ENCODE data around the gene MTA2.
A peak's percentile ranks its signal among the peaks of the same experiment; 100 is the strongest.

Gene MTA2

DNA sequence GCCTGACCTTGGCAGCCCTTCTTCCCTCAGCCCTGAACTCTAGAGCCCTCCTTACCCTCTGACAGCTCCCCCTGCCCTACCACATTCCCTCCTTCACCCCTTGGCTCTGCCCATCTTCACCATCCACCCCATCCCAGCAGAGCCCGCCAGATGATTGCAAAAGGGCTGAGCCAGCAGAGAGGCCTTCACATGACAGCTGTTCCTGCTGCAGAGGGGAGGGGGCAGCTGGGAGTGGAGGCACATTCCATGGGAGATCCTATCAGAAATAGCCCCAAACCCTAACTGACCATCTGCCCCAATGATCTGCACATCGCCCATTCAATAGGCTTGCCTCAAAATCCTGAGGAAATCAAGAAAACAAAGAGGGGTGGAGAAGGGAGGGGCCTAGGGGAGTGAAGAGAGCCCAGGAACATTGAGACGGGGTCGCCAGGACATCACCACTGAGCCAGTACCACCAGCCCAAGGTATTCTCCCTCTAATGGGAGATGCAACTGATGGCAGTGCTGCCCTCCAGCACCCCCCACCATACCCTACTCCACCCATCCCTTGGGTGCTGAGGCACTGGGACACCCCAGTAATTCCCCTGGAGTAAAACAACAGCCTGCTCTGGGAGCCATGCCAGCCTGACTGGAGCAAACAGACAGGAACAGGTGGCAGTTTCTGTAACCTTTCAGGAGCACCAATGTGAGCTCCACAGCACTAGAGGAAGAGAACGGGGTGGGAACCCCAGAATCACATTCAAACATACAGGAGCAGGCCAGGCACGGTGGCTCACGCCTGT, 47.1 kb downstream of the MTA2 start:
- Histone ChIP-seq H3K9ac (ENCODE audit: low read depth, low read length, poor library complexity) (peak overlapping the region; percentile 5), H3K4me3 (ENCODE audit: low read length in 2 of 2) (no peak overlapping the region), H2BK120ac (ENCODE audit: low read depth, low read length) (no peak overlapping the region), H3K27me3 (ENCODE audit: control insufficient read depth in 3 of 3, insufficient read depth in 3 of 3, low read depth in 1 of 3, low read length in 3 of 3) (no peaks in the 10 kb centered on the region), H2AK5ac (ENCODE audit: low read depth, low read length) (peak overlapping the region; percentile 72), H3K14ac (ENCODE audit: low read length) (peak overlapping the region; percentile 10), H3K4ac (ENCODE audit: low read length) (no peak overlapping the region), H3K27ac (replicated peaks; ENCODE audit: low read length) (peak overlapping the region; percentile 88), H2BK5ac (ENCODE audit: low read length) (peak overlapping the region; percentile 31), H3K9me3 (replicated peaks in 1 of 2; ENCODE audit: control insufficient read depth in 2 of 2, insufficient read depth in 1 of 2, low read depth in 1 of 2, low read length in 2 of 2) (no peaks in the 10 kb centered on the region), H2AFZ (ENCODE audit: low read length) (no peak overlapping the region), H3K4me2 (ENCODE audit: insufficient read depth, low read length, poor library complexity, severe bottlenecking) (no peak overlapping the region), H3K23ac (ENCODE audit: low read depth, low read length, poor library complexity) (no peak overlapping the region), H3K36me3 (replicated peaks in 1 of 2; ENCODE audit: control insufficient read depth in 2 of 2, insufficient read depth in 2 of 2, low read length in 2 of 2) (peaks cover 17 to 35% of the 10 kb centered on the region in 2 donors), H4K91ac (ENCODE audit: low read depth, low read length, poor library complexity) (no peak overlapping the region), H2BK12ac (ENCODE audit: low read length) (no peak overlapping the region), H2BK15ac (ENCODE audit: low read length) (peak overlapping the region; percentile 12), H3K4me1 (ENCODE audit: control insufficient read depth in 2 of 2, insufficient read depth in 1 of 2, low read depth in 1 of 2, low read length in 2 of 2) (peaks cover 41 to 45% of the 10 kb centered on the region in 2 donors), H4K8ac (ENCODE audit: low read depth, low read length) (no peak overlapping the region), H3K18ac (ENCODE audit: low read length) (peak overlapping the region; percentile 93), H3K79me1 (ENCODE audit: low read depth, low read length) (no peaks in the 10 kb centered on the region)
- DNase-seq (ENCODE audit: low spot score), result no peak
- no CpG with 5 or more reads among the region's 7 CpGs for WGBS, 2 donors (ENCODE audit: extremely low coverage in 2 of 2, insufficient read length in 2 of 2, insufficient replicate concordance in 1 of 2)

DNA sequence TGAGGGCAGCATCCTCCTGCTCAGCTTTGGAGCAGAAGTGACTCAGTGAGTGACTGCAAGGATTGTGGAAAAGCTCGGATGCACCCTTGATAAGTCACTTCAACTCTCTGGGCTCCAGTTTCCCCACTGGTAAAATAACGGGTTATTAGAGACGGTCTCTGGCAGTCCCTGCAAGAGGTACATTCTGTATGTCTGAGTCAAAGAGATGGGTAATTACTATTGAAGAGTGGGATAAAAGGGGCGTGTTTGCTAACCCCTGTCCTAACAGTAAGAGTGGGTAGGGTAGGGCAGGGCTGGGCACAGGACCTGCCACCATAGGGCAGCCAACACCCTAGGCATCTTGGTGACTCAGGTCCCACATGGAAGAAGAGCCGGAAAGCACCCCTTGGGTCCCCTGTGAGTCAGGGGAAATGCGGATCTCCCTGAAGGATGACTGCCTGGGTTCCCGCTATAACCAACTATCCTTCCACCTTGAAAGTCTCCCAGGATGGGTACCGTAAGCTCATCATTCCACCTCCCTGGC, 47.8 kb downstream of the MTA2 start:
- no peak for DNase-seq (ENCODE audit: low spot score)
- Histone ChIP-seq H2AFZ (ENCODE audit: low read length) (peak overlapping the region; percentile 83), H3K27ac (replicated peaks; ENCODE audit: low read length) (peak overlapping the region; percentile 88), H2AK5ac (ENCODE audit: low read depth, low read length) (peak overlapping the region; percentile 72), H3K4me3 (ENCODE audit: low read length in 2 of 2) (no peak overlapping the region), H2BK15ac (ENCODE audit: low read length) (peak overlapping the region; percentile 66), H3K23ac (ENCODE audit: low read depth, low read length, poor library complexity) (no peak overlapping the region), H3K27me3 (ENCODE audit: control insufficient read depth in 3 of 3, insufficient read depth in 3 of 3, low read depth in 1 of 3, low read length in 3 of 3) (peaks cover 0 to 2% (median 0%) of the 10 kb centered on the region in 3 experiments), H3K36me3 (replicated peaks in 1 of 2; ENCODE audit: control insufficient read depth in 2 of 2, insufficient read depth in 2 of 2, low read length in 2 of 2) (peaks cover 12 to 28% of the 10 kb centered on the region in 2 donors), H3K4me2 (ENCODE audit: insufficient read depth, low read length, poor library complexity, severe bottlenecking) (no peak overlapping the region), H2BK12ac (ENCODE audit: low read length) (peak overlapping the region; percentile 18), H3K79me1 (ENCODE audit: low read depth, low read length) (no peaks in the 10 kb centered on the region), H3K9ac (ENCODE audit: low read depth, low read length, poor library complexity) (peak overlapping the region; percentile 5), H3K14ac (ENCODE audit: low read length) (peak overlapping the region; percentile 10), H4K8ac (ENCODE audit: low read depth, low read length) (peak overlapping the region; percentile 45), H4K91ac (ENCODE audit: low read depth, low read length, poor library complexity) (no peak overlapping the region), H3K18ac (ENCODE audit: low read length) (peak overlapping the region; percentile 93), H2BK120ac (ENCODE audit: low read depth, low read length) (no peak overlapping the region), H3K4me1 (ENCODE audit: control insufficient read depth in 2 of 2, insufficient read depth in 1 of 2, low read depth in 1 of 2, low read length in 2 of 2) (peaks cover 41 to 45% of the 10 kb centered on the region in 2 donors), H2BK5ac (ENCODE audit: low read length) (peak overlapping the region; percentile 66), H3K4ac (ENCODE audit: low read length) (peak overlapping the region; percentile 4), H3K9me3 (replicated peaks in 1 of 2; ENCODE audit: control insufficient read depth in 2 of 2, insufficient read depth in 1 of 2, low read depth in 1 of 2, low read length in 2 of 2) (no peaks in the 10 kb centered on the region)
- no CpG with 5 or more reads among the region's 8 CpGs for WGBS, 2 donors (ENCODE audit: extremely low coverage in 2 of 2, insufficient read length in 2 of 2, insufficient replicate concordance in 1 of 2)

DNA sequence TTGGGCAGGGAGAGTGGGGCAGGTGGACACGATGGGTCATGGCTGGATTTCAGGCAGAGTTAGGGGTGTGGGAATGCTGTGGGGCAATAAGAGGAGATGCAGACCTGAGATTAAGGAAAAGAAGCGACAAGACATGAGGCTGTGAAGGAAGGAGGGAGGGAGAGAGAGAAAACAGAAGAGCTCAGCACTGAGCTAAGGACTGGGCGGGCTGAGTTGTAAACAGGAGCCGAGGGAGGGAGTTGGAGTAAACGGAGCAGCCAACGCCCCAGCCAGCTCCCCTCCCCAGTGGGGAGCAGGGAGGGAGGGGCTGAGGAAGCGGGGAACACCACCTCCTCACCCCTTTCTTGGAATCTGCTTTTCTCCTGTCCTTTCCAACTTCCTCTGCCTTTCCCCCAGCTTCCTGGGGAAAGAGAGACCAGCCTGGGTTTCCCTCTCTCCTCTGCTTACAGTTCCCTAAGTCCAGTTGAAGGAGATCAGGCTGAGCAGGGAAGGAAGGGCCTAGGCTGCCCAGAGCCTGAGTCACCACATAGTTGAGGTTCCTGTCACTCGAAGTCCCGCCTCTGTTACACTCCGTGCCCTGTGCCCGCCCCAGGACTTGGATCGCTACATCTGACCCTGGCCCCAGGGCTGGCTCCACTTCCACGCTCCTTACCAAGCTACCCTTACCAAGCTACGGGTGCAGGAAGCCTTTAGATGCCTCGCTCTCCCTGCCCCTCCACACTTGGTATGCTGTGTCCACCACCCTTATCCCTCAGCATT, 48.4 kb downstream of the MTA2 start:
- peak overlapping the region; percentile 66 for H2BK5ac ChIP-seq (ENCODE audit: low read length)
- no peak for DNase-seq (ENCODE audit: low spot score)
- H2BK120ac ChIP-seq (ENCODE audit: low read depth, low read length), result peak overlapping the region; percentile 21
- peak overlapping the region; percentile 96 for H2BK12ac ChIP-seq (ENCODE audit: low read length)
- H3K4me1 ChIP-seq (ENCODE audit: control insufficient read depth in 2 of 2, insufficient read depth in 1 of 2, low read depth in 1 of 2, low read length in 2 of 2), result peaks cover 43 to 45% of the 10 kb centered on the region in 2 donors
- no peaks in the 10 kb centered on the region for H3K79me1 ChIP-seq (ENCODE audit: low read depth, low read length)
- peak overlapping the region; percentile 88 for H3K27ac ChIP-seq (replicated peaks; ENCODE audit: low read length)
- H3K27me3 ChIP-seq (ENCODE audit: control insufficient read depth in 3 of 3, insufficient read depth in 3 of 3, low read depth in 1 of 3, low read length in 3 of 3), result peaks cover 0 to 9% (median 0%) of the 10 kb centered on the region in 3 experiments
- H2AK5ac ChIP-seq (ENCODE audit: low read depth, low read length), result peak overlapping the region; percentile 27
- no peak overlapping the region for H4K91ac ChIP-seq (ENCODE audit: low read depth, low read length, poor library complexity)
- peaks cover 9 to 22% of the 10 kb centered on the region in 2 donors for H3K36me3 ChIP-seq (replicated peaks in 1 of 2; ENCODE audit: control insufficient read depth in 2 of 2, insufficient read depth in 2 of 2, low read length in 2 of 2)
- peak overlapping the region; percentile 93 for H3K18ac ChIP-seq (ENCODE audit: low read length)
- peak overlapping the region; percentile 83 for H2AFZ ChIP-seq (ENCODE audit: low read length)
- peak overlapping the region; percentile 66 for H2BK15ac ChIP-seq (ENCODE audit: low read length)
- peak overlapping the region; percentile 37 for H3K4me2 ChIP-seq (ENCODE audit: insufficient read depth, low read length, poor library complexity, severe bottlenecking)
- H3K4ac ChIP-seq (ENCODE audit: low read length), result peak overlapping the region; percentile 4
- H3K14ac ChIP-seq (ENCODE audit: low read length), result no peak overlapping the region
- no peak overlapping the region for H3K23ac ChIP-seq (ENCODE audit: low read depth, low read length, poor library complexity)
- H3K9me3 ChIP-seq (replicated peaks in 1 of 2; ENCODE audit: control insufficient read depth in 2 of 2, insufficient read depth in 1 of 2, low read depth in 1 of 2, low read length in 2 of 2), result no peaks in the 10 kb centered on the region
- peak overlapping the region; percentile 38 for H3K9ac ChIP-seq (ENCODE audit: low read depth, low read length, poor library complexity)
- no peak overlapping the region for H3K4me3 ChIP-seq (ENCODE audit: low read length in 2 of 2)
- no CpG with 5 or more reads among the region's 15 CpGs for WGBS, 2 donors (ENCODE audit: extremely low coverage in 2 of 2, insufficient read length in 2 of 2, insufficient replicate concordance in 1 of 2)
- H4K8ac ChIP-seq (ENCODE audit: low read depth, low read length), result peak overlapping the region; percentile 45
